GM21825 (cell line): ENCODE results near the gene NOX1.
"Not testable (repeated sequence)": the region's sequence is repeated elsewhere in the genome, so short reads cannot be mapped to it uniquely, and the experiment has no call there.

Experiments used
- ATAC-seq: cut with Tn5 transposase; IDR thresholded peaks from one replicate; pipeline ENCODE4 v1.9.1; 2021; ENCODE audit warnings: mild to moderate bottlenecking, moderate library complexity; ENCODE audit not compliant: unreplicated experiment

The NOX1 gene

GRCh38 chrX:100819837-100820666 lies 54.1 kb downstream of the NOX1 start, which contains the start of gene CSTF2:
CSTF2 (plus strand) TSS chrX:100820391; CDS start chrX:100820417, 26 bp downstream.
- ATAC-seq, result peak; percentile 99

GRCh38 chrX:100819534-100819836 lies 54.7 kb downstream of the NOX1 start:
- no peak for ATAC-seq

GRCh38 chrX:100817340-100817739 lies 56.8 kb downstream of the NOX1 start:
- no peak for ATAC-seq

- ATAC-seq, result no peak
Observed at GRCh38 chrX:100812216-100813158, 61.7 kb downstream of the NOX1 start.

- not testable (repeated sequence) for ATAC-seq
Observed at GRCh38 chrX:100808265-100808664, 65.9 kb downstream of the NOX1 start.

- no peak for ATAC-seq
Observed at GRCh38 chrX:100804780-100805179, 69.4 kb downstream of the NOX1 start.

- ATAC-seq, result no peak
Observed at GRCh38 chrX:100802843-100803242, 71.3 kb downstream of the NOX1 start.

- ATAC-seq, result no peak
Observed at GRCh38 chrX:100798484-100799214, 75.5 kb downstream of the NOX1 start.

GRCh38 chrX:100797359-100797758 lies 76.8 kb downstream of the NOX1 start:
- ATAC-seq, result no peak

- not testable (repeated sequence) for ATAC-seq
Observed at GRCh38 chrX:100796371-100796770, 77.8 kb downstream of the NOX1 start.
